GM12801 (cell line): ENCODE data around the gene THRB.

Source experiments
- CTCF ChIP-seq: IDR thresholded peaks from one replicate; pipeline ENCODE4 v1.5.1; 2011; ENCODE audit warnings: control low read depth; ENCODE audit not compliant: insufficient read length; ENCODE audit errors: extremely low read depth

Gene THRB

GRCh38 chr3:24135280-24135679 lies 359.4 kb downstream of the THRB start:
- TF ChIP-seq CTCF: no peak

GRCh38 chr3:24133942-24134341 lies 360.7 kb downstream of the THRB start:
- TF ChIP-seq CTCF: no peak

GRCh38 chr3:24133436-24133835 lies 361.2 kb downstream of the THRB start:
- no peak for TF ChIP-seq CTCF

- no peak for TF ChIP-seq CTCF
Observed at GRCh38 chr3:24129549-24129948, 365.1 kb downstream of the THRB start.

- TF ChIP-seq CTCF: no peak
Observed at GRCh38 chr3:24128199-24129005, 366.2 kb downstream of the THRB start.

- no peak for TF ChIP-seq CTCF
Observed at GRCh38 chr3:24123596-24123995, 371.1 kb downstream of the THRB start.

GRCh38 chr3:24120434-24120833 lies 374.2 kb downstream of the THRB start:
- no peak for TF ChIP-seq CTCF
